ENCODE results near the gene CCDC74B. TPM values are rescaled to one million over a fixed set of nuclear protein-coding genes. Genes with fewer than 3 reads are reported as not detected.
"Not testable (repeated sequence)": the region's sequence is repeated elsewhere in the genome, so short reads cannot be mapped to it uniquely, and the experiment has no call there.

The CCDC74B gene
- 1.5 TPM for total RNA-seq
- polyA plus RNA-seq (ENCODE audit: insufficient read depth in 1 of 8, insufficient read length in 8 of 8, low replicate concordance in 1 of 8), result 1 to 10 TPM in 7 of 8 donors, under 1 TPM in 1; 0.76 to 2.2 (median 1.1) TPM
- long read RNA-seq, donor 1, result 0 reads
- long read RNA-seq, donor 2, result 0 reads
- long read RNA-seq, donor 3, result 0 reads
- long read RNA-seq, donor 4, result 0 reads
- long read RNA-seq, donor 5, result 0 reads
- long read RNA-seq, donor 6, partial matches to known transcripts, result 0 of 1 reads
- long read RNA-seq, donor 6, other reads (novel, unspliced or antisense), result 0 of 1 reads
- long read RNA-seq, donor 7, partial matches to known transcripts, result 0 of 2 reads
- long read RNA-seq, donor 7, other reads (novel, unspliced or antisense), result 0 of 2 reads
- long read RNA-seq, donor 8, result 0 reads
- long read RNA-seq, donor 9, result 0 reads
- long read RNA-seq, donor 10, partial matches to known transcripts, result 0 of 1 reads
- long read RNA-seq, donor 10, other reads (novel, unspliced or antisense), result 0 of 1 reads
- long read RNA-seq, donor 11, partial matches to known transcripts, result 0 of 1 reads
- long read RNA-seq, donor 11, other reads (novel, unspliced or antisense), result 0 of 1 reads

- not testable (repeated sequence) for H3K27ac ChIP-seq (ENCODE audit: low read length)
- peak within 1 kb of the TSS; percentile 21 for H3K4me3 ChIP-seq (ENCODE audit: low read length)
- WGBS (ENCODE audit: insufficient coverage), result 0% methylated on average over 17 of the region's 30 CpGs
Observed at GRCh38 chr2:130145006-130145414, at the start of gene CCDC74B. TSS of gene CCDC74B (minus strand) at chr2:130145112. CDS start at chr2:130144996, 116 bp downstream.

GRCh38 chr2:130193824-130194223 is 48.9 kb upstream of the CCDC74B start:
- not testable (repeated sequence) for DNase-seq; H3K36me3 ChIP-seq (ENCODE audit: control insufficient read depth, insufficient read depth, low read length); H3K27ac ChIP-seq (ENCODE audit: low read length); H3K4me3 ChIP-seq (ENCODE audit: low read length); H3K27me3 ChIP-seq (ENCODE audit: control insufficient read depth, insufficient read depth, low read length); H3K4me1 ChIP-seq (ENCODE audit: control insufficient read depth, insufficient read depth, low read length); H3K9me3 ChIP-seq (replicated peaks; ENCODE audit: control insufficient read depth, low read depth, low read length)
- WGBS (ENCODE audit: insufficient coverage), result 60% methylated on average over 5 of the region's 22 CpGs

More at GRCh38 chr2:130145006-130145414, at the start of gene CCDC74B:
- DNase-seq, result peak; percentile 22
- not testable (repeated sequence) for H3K36me3 ChIP-seq (ENCODE audit: control insufficient read depth, insufficient read depth, low read length); H3K4me1 ChIP-seq (ENCODE audit: control insufficient read depth, insufficient read depth, low read length); H3K27me3 ChIP-seq (ENCODE audit: control insufficient read depth, insufficient read depth, low read length); H3K9me3 ChIP-seq (replicated peaks; ENCODE audit: control insufficient read depth, low read depth, low read length)

- H3K27me3 ChIP-seq (ENCODE audit: control insufficient read depth, insufficient read depth, low read length); H3K4me3 ChIP-seq (ENCODE audit: low read length): not testable (repeated sequence)
- 100% methylated on average over 2 of the region's 3 CpGs for WGBS (ENCODE audit: insufficient coverage)
Observed at GRCh38 chr2:130192451-130192850, 47.5 kb upstream of the CCDC74B start.

GRCh38 chr2:130191319-130191718 is 46.4 kb upstream of the CCDC74B start:
- H3K9me3 ChIP-seq (replicated peaks; ENCODE audit: control insufficient read depth, low read depth, low read length); DNase-seq; H3K36me3 ChIP-seq (ENCODE audit: control insufficient read depth, insufficient read depth, low read length); H3K27ac ChIP-seq (ENCODE audit: low read length); H3K27me3 ChIP-seq (ENCODE audit: control insufficient read depth, insufficient read depth, low read length); H3K4me1 ChIP-seq (ENCODE audit: control insufficient read depth, insufficient read depth, low read length); H3K4me3 ChIP-seq (ENCODE audit: low read length): not testable (repeated sequence)
- 86% methylated on average over 5 of the region's 6 CpGs for WGBS (ENCODE audit: insufficient coverage)

More at GRCh38 chr2:130192451-130192850, 47.5 kb upstream of the CCDC74B start:
- DNase-seq; H3K36me3 ChIP-seq (ENCODE audit: control insufficient read depth, insufficient read depth, low read length); H3K9me3 ChIP-seq (replicated peaks; ENCODE audit: control insufficient read depth, low read depth, low read length); H3K4me1 ChIP-seq (ENCODE audit: control insufficient read depth, insufficient read depth, low read length); H3K27ac ChIP-seq (ENCODE audit: low read length): not testable (repeated sequence)

- H3K27me3 ChIP-seq (ENCODE audit: control insufficient read depth, insufficient read depth, low read length), result no peaks in the 10 kb centered on the region
- no peak overlapping the region for H3K27ac ChIP-seq (ENCODE audit: low read length)
- peaks cover 12% of the 10 kb centered on the region for H3K36me3 ChIP-seq (ENCODE audit: control insufficient read depth, insufficient read depth, low read length)
- DNase-seq, result no peak
- 93% methylated on average over 9 of the region's 15 CpGs for WGBS (ENCODE audit: insufficient coverage)
- no peak overlapping the region for H3K4me3 ChIP-seq (ENCODE audit: low read length)
- H3K9me3 ChIP-seq (replicated peaks; ENCODE audit: control insufficient read depth, low read depth, low read length), result no peaks in the 10 kb centered on the region
- H3K4me1 ChIP-seq (ENCODE audit: control insufficient read depth, insufficient read depth, low read length), result no peaks in the 10 kb centered on the region
Observed at GRCh38 chr2:130190237-130190636, 45.3 kb upstream of the CCDC74B start.

- H3K27me3 ChIP-seq (ENCODE audit: control insufficient read depth, insufficient read depth, low read length); DNase-seq; H3K27ac ChIP-seq (ENCODE audit: low read length); H3K4me1 ChIP-seq (ENCODE audit: control insufficient read depth, insufficient read depth, low read length); H3K4me3 ChIP-seq (ENCODE audit: low read length); H3K9me3 ChIP-seq (replicated peaks; ENCODE audit: control insufficient read depth, low read depth, low read length): not testable (repeated sequence)
- peaks cover 20% of the 10 kb centered on the region for H3K36me3 ChIP-seq (ENCODE audit: control insufficient read depth, insufficient read depth, low read length)
- WGBS (ENCODE audit: insufficient coverage), result 62% methylated on average over 2 of the region's 4 CpGs
Observed at GRCh38 chr2:130188958-130189357, 44.0 kb upstream of the CCDC74B start.

- not testable (repeated sequence) for DNase-seq; H3K27me3 ChIP-seq (ENCODE audit: control insufficient read depth, insufficient read depth, low read length); H3K9me3 ChIP-seq (replicated peaks; ENCODE audit: control insufficient read depth, low read depth, low read length); H3K4me1 ChIP-seq (ENCODE audit: control insufficient read depth, insufficient read depth, low read length); H3K4me3 ChIP-seq (ENCODE audit: low read length); H3K27ac ChIP-seq (ENCODE audit: low read length)
- 94% methylated on average over 14 of the region's 17 CpGs for WGBS (ENCODE audit: insufficient coverage)
- peaks cover 22% of the 10 kb centered on the region for H3K36me3 ChIP-seq (ENCODE audit: control insufficient read depth, insufficient read depth, low read length)
Observed at GRCh38 chr2:130187859-130188792, 43.2 kb upstream of the CCDC74B start.

- WGBS (ENCODE audit: insufficient coverage), result 93% methylated on average over 2 of the region's 8 CpGs
- no peak overlapping the region for H3K27ac ChIP-seq (ENCODE audit: low read length)
- no peaks in the 10 kb centered on the region for H3K9me3 ChIP-seq (replicated peaks; ENCODE audit: control insufficient read depth, low read depth, low read length)
- H3K27me3 ChIP-seq (ENCODE audit: control insufficient read depth, insufficient read depth, low read length), result no peaks in the 10 kb centered on the region
- peaks cover 5% of the 10 kb centered on the region for H3K4me1 ChIP-seq (ENCODE audit: control insufficient read depth, insufficient read depth, low read length)
- no peak for DNase-seq
- peaks cover 22% of the 10 kb centered on the region for H3K36me3 ChIP-seq (ENCODE audit: control insufficient read depth, insufficient read depth, low read length)
- H3K4me3 ChIP-seq (ENCODE audit: low read length), result no peak overlapping the region
Observed at GRCh38 chr2:130187268-130187667, 42.4 kb upstream of the CCDC74B start.

- no peak overlapping the region for H3K4me3 ChIP-seq (ENCODE audit: low read length)
- DNase-seq, result no peak
- no peaks in the 10 kb centered on the region for H3K9me3 ChIP-seq (replicated peaks; ENCODE audit: control insufficient read depth, low read depth, low read length)
- peaks cover 22% of the 10 kb centered on the region for H3K36me3 ChIP-seq (ENCODE audit: control insufficient read depth, insufficient read depth, low read length)
- peaks cover 5% of the 10 kb centered on the region for H3K4me1 ChIP-seq (ENCODE audit: control insufficient read depth, insufficient read depth, low read length)
- no peak overlapping the region for H3K27ac ChIP-seq (ENCODE audit: low read length)
- 83% methylated on average over 4 of the region's 5 CpGs for WGBS (ENCODE audit: insufficient coverage)
- H3K27me3 ChIP-seq (ENCODE audit: control insufficient read depth, insufficient read depth, low read length), result no peaks in the 10 kb centered on the region
Observed at GRCh38 chr2:130186391-130186790, 41.5 kb upstream of the CCDC74B start.

GRCh38 chr2:130185896-130186295 is 41.0 kb upstream of the CCDC74B start:
- WGBS (ENCODE audit: insufficient coverage), result 91% methylated on average over 1 of the region's 4 CpGs
- Histone ChIP-seq H3K9me3 (replicated peaks; ENCODE audit: control insufficient read depth, low read depth, low read length) (no peaks in the 10 kb centered on the region), H3K4me1 (ENCODE audit: control insufficient read depth, insufficient read depth, low read length) (peaks cover 5% of the 10 kb centered on the region), H3K36me3 (ENCODE audit: control insufficient read depth, insufficient read depth, low read length) (peaks cover 17% of the 10 kb centered on the region), H3K27ac (ENCODE audit: low read length) (no peak overlapping the region), H3K4me3 (ENCODE audit: low read length) (no peak overlapping the region), H3K27me3 (ENCODE audit: control insufficient read depth, insufficient read depth, low read length) (no peaks in the 10 kb centered on the region)
- DNase-seq, result no peak

All from muscle of leg (tissue), 16 donors.